ENCODE data around the gene SLC33A1. TPM values are rescaled to one million over a fixed set of nuclear protein-coding genes. Genes with fewer than 3 reads are reported as not detected.

The SLC33A1 gene
- total and polyA plus RNA-seq, 2 of the 13 experiments (the other 11 are each of a cell fraction or from before 2014, with no cell fraction given) = 20.0 to 32.1 TPM

DNA sequence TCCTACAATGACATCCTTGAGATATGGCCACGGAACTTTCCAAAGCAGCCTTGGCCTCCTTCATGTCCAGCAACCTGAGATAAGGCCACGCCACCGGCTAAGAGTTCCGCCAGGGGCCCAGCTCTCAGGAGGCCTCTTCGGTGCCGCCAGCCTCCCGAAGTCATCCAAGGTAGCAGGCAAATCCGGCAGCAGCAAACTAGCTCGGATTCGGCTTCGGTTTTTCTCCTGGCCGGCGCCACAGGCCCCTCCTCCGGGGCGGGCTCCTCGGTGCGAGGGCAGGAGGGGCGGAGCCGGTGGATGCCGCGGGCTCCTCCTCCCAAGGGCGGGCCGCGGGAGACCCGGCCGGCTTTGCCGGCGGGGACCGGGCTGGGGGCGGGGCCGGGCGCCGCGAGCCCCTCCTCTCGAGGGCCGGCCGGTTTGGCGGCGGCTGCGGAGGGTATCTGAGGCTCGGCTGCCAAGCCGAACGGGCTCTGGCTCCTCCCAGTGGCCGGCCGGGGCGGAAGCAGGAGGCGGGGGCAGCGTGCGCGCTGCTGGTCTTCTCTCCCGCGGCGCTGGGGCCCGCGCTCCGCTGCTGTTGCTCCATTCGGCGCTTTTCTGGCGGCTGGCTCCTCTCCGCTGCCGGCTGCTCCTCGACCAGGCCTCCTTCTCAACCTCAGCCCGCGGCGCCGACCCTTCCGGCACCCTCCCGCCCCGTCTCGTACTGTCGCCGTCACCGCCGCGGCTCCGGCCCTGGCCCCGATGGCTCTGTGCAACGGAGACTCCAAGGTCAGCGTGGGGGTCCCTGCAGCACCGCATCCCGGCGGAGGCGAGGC lies 16.1 kb upstream of the SLC33A1 start, which contains the start of gene GMPS (continued):
- TF ChIP-seq, protein P1, sequence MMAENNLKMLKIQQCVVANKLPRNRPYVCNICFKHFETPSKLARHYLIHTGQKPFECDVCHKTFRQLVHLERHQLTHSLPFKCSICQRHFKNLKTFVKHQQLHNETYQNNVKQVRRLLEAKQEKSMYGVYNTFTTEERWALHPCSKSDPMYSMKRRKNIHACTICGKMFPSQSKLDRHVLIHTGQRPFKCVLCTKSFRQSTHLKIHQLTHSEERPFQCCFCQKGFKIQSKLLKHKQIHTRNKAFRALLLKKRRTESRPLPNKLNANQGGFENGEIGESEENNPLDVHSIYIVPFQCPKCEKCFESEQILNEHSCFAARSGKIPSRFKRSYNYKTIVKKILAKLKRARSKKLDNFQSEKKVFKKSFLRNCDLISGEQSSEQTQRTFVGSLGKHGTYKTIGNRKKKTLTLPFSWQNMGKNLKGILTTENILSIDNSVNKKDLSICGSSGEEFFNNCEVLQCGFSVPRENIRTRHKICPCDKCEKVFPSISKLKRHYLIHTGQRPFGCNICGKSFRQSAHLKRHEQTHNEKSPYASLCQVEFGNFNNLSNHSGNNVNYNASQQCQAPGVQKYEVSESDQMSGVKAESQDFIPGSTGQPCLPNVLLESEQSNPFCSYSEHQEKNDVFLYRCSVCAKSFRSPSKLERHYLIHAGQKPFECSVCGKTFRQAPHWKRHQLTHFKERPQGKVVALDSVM (CRISPR knock-in tag; IDR thresholded peaks at IDR 0.05) = peak; percentile 77
- TF ChIP-seq, protein P2, sequence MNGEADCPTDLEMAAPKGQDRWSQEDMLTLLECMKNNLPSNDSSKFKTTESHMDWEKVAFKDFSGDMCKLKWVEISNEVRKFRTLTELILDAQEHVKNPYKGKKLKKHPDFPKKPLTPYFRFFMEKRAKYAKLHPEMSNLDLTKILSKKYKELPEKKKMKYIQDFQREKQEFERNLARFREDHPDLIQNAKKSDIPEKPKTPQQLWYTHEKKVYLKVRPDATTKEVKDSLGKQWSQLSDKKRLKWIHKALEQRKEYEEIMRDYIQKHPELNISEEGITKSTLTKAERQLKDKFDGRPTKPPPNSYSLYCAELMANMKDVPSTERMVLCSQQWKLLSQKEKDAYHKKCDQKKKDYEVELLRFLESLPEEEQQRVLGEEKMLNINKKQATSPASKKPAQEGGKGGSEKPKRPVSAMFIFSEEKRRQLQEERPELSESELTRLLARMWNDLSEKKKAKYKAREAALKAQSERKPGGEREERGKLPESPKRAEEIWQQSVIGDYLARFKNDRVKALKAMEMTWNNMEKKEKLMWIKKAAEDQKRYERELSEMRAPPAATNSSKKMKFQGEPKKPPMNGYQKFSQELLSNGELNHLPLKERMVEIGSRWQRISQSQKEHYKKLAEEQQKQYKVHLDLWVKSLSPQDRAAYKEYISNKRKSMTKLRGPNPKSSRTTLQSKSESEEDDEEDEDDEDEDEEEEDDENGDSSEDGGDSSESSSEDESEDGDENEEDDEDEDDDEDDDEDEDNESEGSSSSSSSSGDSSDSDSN (CRISPR knock-in tag; IDR thresholded peaks at IDR 0.05) = peak; percentile 88
- TF ChIP-seq NFKB2 (CRISPR knock-in tag; IDR thresholded peaks at IDR 0.05; ENCODE audit: borderline replicate concordance) (peak; percentile 56; the same call in 1 of the 2 replicates), KMT2B (CRISPR knock-in tag; IDR thresholded peaks at IDR 0.05) (no peak), MEF2D (CRISPR knock-in tag; IDR thresholded peaks at IDR 0.05) (no peak), NCOA1 (CRISPR knock-in tag; IDR thresholded peaks at IDR 0.05) (no peak), KAT8 (CRISPR knock-in tag; IDR thresholded peaks at IDR 0.05) (peak; percentile 76), ZSCAN21 (CRISPR knock-in tag; IDR thresholded peaks at IDR 0.05; ENCODE audit: borderline replicate concordance) (no peak; the same call in 1 of the 2 replicates), JUND (CRISPR knock-in tag; IDR thresholded peaks at IDR 0.05) (no peak), ZFP37 (CRISPR knock-in tag; IDR thresholded peaks at IDR 0.05; ENCODE audit: borderline replicate concordance) (0 out of 2 replicates have a peak, but pooled peaks have one; percentile 13), HOXA9 (CRISPR knock-in tag; IDR thresholded peaks at IDR 0.05; ENCODE audit: borderline replicate concordance) (no peak; the same call in 1 of the 2 replicates)
- TF ChIP-seq, protein P3, sequence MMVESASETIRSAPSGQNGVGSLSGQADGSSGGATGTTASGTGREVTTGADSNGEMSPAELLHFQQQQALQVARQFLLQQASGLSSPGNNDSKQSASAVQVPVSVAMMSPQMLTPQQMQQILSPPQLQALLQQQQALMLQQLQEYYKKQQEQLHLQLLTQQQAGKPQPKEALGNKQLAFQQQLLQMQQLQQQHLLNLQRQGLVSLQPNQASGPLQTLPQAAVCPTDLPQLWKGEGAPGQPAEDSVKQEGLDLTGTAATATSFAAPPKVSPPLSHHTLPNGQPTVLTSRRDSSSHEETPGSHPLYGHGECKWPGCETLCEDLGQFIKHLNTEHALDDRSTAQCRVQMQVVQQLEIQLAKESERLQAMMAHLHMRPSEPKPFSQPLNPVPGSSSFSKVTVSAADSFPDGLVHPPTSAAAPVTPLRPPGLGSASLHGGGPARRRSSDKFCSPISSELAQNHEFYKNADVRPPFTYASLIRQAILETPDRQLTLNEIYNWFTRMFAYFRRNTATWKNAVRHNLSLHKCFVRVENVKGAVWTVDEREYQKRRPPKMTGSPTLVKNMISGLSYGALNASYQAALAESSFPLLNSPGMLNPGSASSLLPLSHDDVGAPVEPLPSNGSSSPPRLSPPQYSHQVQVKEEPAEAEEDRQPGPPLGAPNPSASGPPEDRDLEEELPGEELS (CRISPR knock-in tag; IDR thresholded peaks at IDR 0.05) = no peak
- TF ChIP-seq, protein P4, sequence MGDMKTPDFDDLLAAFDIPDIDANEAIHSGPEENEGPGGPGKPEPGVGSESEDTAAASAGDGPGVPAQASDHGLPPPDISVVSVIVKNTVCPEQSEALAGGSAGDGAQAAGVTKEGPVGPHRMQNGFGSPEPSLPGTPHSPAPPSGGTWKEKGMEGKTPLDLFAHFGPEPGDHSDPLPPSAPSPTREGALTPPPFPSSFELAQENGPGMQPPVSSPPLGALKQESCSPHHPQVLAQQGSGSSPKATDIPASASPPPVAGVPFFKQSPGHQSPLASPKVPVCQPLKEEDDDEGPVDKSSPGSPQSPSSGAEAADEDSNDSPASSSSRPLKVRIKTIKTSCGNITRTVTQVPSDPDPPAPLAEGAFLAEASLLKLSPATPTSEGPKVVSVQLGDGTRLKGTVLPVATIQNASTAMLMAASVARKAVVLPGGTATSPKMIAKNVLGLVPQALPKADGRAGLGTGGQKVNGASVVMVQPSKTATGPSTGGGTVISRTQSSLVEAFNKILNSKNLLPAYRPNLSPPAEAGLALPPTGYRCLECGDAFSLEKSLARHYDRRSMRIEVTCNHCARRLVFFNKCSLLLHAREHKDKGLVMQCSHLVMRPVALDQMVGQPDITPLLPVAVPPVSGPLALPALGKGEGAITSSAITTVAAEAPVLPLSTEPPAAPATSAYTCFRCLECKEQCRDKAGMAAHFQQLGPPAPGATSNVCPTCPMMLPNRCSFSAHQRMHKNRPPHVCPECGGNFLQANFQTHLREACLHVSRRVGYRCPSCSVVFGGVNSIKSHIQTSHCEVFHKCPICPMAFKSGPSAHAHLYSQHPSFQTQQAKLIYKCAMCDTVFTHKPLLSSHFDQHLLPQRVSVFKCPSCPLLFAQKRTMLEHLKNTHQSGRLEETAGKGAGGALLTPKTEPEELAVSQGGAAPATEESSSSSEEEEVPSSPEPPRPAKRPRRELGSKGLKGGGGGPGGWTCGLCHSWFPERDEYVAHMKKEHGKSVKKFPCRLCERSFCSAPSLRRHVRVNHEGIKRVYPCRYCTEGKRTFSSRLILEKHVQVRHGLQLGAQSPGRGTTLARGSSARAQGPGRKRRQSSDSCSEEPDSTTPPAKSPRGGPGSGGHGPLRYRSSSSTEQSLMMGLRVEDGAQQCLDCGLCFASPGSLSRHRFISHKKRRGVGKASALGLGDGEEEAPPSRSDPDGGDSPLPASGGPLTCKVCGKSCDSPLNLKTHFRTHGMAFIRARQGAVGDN (CRISPR knock-in tag; IDR thresholded peaks at IDR 0.05) = peak; percentile 71
- TF ChIP-seq, protein P5, sequence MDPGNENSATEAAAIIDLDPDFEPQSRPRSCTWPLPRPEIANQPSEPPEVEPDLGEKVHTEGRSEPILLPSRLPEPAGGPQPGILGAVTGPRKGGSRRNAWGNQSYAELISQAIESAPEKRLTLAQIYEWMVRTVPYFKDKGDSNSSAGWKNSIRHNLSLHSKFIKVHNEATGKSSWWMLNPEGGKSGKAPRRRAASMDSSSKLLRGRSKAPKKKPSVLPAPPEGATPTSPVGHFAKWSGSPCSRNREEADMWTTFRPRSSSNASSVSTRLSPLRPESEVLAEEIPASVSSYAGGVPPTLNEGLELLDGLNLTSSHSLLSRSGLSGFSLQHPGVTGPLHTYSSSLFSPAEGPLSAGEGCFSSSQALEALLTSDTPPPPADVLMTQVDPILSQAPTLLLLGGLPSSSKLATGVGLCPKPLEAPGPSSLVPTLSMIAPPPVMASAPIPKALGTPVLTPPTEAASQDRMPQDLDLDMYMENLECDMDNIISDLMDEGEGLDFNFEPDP (CRISPR knock-in tag; conservative IDR thresholded peaks at IDR 0.05) = no peak
